Endodermal cell (in vitro differentiated cells): Measurements from ENCODE around the gene CD36. TPM values are rescaled to one million over a fixed set of nuclear protein-coding genes. Genes with fewer than 3 reads are reported as not detected.

Experiments
- DNase-seq: peaks from one replicate; pipeline ENCODE4 v3.0.0-alpha.2; 2017
- H3K27ac ChIP-seq: 2 replicates; pipeline ENCODE4 v1.5.1; 2013; ENCODE audit warnings: mild to moderate bottlenecking, low read depth, low read length, moderate library complexity
- H3K27me3 ChIP-seq: 2 replicates; pipeline ENCODE4 v1.6.1; 2013; ENCODE audit warnings: mild to moderate bottlenecking, low read length, moderate library complexity; ENCODE audit not compliant: insufficient read depth, control insufficient read depth, poor library complexity, severe bottlenecking
- H3K36me3 ChIP-seq: 2 replicates; pipeline ENCODE4 v1.7.0; 2013; ENCODE audit warnings: mild to moderate bottlenecking, low read length, moderate library complexity; ENCODE audit not compliant: control insufficient read depth, insufficient read depth
- H3K4me1 ChIP-seq: one replicate; pipeline ENCODE4 v1.7.0; 2013; ENCODE audit warnings: low read length; ENCODE audit not compliant: control insufficient read depth, insufficient read depth
- H3K4me3 ChIP-seq: 2 replicates; pipeline ENCODE4 v1.5.1; 2013; ENCODE audit warnings: mild to moderate bottlenecking, low read length, moderate library complexity
- H3K9ac ChIP-seq: 2 replicates; pipeline ENCODE4 v1.6.1; 2013; ENCODE audit warnings: mild to moderate bottlenecking, low read length, moderate library complexity; ENCODE audit not compliant: poor library complexity, severe bottlenecking; ENCODE audit errors: extremely low read depth
- H3K9me3 ChIP-seq: 2 replicates; pipeline ENCODE4 v1.6.1; 2013; ENCODE audit warnings: mild to moderate bottlenecking, low read length, moderate library complexity; ENCODE audit not compliant: control insufficient read depth
- H3K27ac Mint-ChIP-seq: 2 replicates; pipeline ENCODE4 v1.8.0; 2020; ENCODE audit warnings: mixed read lengths
- H3K27me3 Mint-ChIP-seq: 2 replicates; pipeline ENCODE4 v1.8.0; 2021; ENCODE audit warnings: mild to moderate bottlenecking, mixed read lengths; ENCODE audit not compliant: insufficient read depth
- H3K36me3 Mint-ChIP-seq: 2 replicates; pipeline ENCODE4 v1.8.0; 2020; ENCODE audit warnings: low read depth, mixed read lengths
- H3K4me1 Mint-ChIP-seq: 2 replicates; pipeline ENCODE4 v1.8.0; 2020; ENCODE audit warnings: mixed read lengths
- H3K4me3 Mint-ChIP-seq: 2 replicates; pipeline ENCODE4 v1.8.0; 2020; ENCODE audit warnings: mild to moderate bottlenecking, moderate library complexity, mixed read lengths
- H3K9me3 Mint-ChIP-seq: 2 replicates; pipeline ENCODE4 v1.8.0; 2020; ENCODE audit warnings: mild to moderate bottlenecking, mixed read lengths
- WGBS, 2 experiments: methylation state at CpG; one replicate each; pipeline versions ENCODE4 v1.1.5 to v1.1.7; 2013; ENCODE audit warnings: missing lambda C conversion rate in 2 of 2, mixed read lengths in 1 of 2; ENCODE audit not compliant: insufficient coverage in 1 of 2, insufficient read length in 1 of 2; 5-methylcytosine and 5-hydroxymethylcytosine counted together
- total RNA-seq, 2 donors: library from RNA; stranded (reverse); fragmentation: NEBNext Ultra II Directional in 1 of 2; extraction: Animal tissue kit (Norgen Biotek cat#: 25700) in 1 of 2; gene quantifications; 2 replicates in 1 of 2; 3 replicates in 1 of 2; pipeline ENCODE4 v1.2.1, GENCODE V29; 2021
- TF ChIP-seq, protein P1 (sequence below): fragments of 200-600 bp; sonication (generic); conservative IDR thresholded peaks from 2 replicates; pipeline ENCODE4 v1.5.0; 2021; ENCODE audit warnings: antibody characterized with exemption, mild to moderate bottlenecking

Gene CD36
- total RNA-seq, 2 donors from 2014 or later = 0.18 to 0.29 TPM

DNA sequence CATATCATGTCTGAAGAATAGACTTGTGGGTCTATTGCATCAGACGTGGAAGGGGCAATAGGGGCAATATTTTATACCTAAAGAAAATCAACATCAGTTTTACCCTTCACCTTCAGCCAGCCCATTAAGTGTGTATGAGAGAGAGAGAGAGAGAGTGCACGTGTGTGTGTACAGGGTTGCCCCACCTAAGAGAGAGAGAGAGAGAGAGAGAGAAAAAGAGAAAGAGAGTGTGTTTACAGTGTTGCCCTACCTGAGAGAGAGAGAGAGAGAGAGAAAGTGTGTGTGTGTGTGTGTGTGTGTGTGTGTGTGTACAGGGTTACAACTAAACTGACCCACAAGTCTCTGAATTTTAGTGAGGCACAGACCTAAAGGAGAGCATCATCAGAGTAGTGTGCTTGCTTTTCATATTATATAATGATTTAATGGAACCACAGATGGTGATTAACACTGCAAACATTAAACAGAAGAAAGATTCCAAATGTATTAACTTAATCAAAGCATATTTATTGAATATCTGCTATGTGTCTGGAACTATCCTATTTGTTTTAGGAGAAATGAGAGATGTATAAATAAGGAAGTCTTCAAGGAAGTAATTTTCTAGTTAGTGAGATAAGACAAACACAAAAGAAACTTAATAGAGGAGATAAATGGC is 66.8 kb downstream of the CD36 start:
- no peak for DNase-seq
- peaks cover 34% of the 10 kb centered on the region for H3K4me1 Mint-ChIP-seq
- H3K27me3 Mint-ChIP-seq = peaks cover 13% of the 10 kb centered on the region
- TF ChIP-seq, protein P1, sequence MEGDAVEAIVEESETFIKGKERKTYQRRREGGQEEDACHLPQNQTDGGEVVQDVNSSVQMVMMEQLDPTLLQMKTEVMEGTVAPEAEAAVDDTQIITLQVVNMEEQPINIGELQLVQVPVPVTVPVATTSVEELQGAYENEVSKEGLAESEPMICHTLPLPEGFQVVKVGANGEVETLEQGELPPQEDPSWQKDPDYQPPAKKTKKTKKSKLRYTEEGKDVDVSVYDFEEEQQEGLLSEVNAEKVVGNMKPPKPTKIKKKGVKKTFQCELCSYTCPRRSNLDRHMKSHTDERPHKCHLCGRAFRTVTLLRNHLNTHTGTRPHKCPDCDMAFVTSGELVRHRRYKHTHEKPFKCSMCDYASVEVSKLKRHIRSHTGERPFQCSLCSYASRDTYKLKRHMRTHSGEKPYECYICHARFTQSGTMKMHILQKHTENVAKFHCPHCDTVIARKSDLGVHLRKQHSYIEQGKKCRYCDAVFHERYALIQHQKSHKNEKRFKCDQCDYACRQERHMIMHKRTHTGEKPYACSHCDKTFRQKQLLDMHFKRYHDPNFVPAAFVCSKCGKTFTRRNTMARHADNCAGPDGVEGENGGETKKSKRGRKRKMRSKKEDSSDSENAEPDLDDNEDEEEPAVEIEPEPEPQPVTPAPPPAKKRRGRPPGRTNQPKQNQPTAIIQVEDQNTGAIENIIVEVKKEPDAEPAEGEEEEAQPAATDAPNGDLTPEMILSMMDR = no peak
- Histone ChIP-seq H3K4me3 (no peak overlapping the region), H3K4me1 (no peaks in the 10 kb centered on the region), H3K36me3 (no peaks in the 10 kb centered on the region), H3K9me3 (no peaks in the 10 kb centered on the region), H3K27me3 (no peaks in the 10 kb centered on the region), H3K9ac (no peak overlapping the region), H3K27ac (no peak overlapping the region)
- no peak overlapping the region for H3K4me3 Mint-ChIP-seq
- H3K36me3 Mint-ChIP-seq = no peaks in the 10 kb centered on the region
- no peak overlapping the region for H3K27ac Mint-ChIP-seq
- no peaks in the 10 kb centered on the region for H3K9me3 Mint-ChIP-seq
- 97% methylated on average over 2 of the region's 2 CpGs; no CpG with 5 or more reads in 1 of the 2 experiments for WGBS, 2 experiments

DNA sequence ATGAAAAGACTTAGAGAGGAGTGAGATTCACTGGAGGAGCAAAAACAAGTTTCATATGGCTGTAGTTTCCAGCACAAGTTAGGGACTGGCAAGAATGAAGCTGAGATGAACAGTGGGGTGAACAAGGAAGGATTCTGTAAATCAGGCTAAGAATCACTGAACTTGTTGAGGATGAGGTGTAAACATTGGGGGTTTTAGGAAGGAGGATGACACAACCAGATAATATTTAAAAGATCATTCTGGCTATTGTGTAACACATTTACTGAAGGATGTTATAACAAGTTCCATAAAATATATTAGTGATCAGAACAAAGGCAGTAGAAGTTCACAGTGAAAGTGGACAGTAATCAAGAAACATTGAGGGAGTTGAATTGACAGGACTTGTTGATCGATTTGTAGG is 68.9 kb downstream of the CD36 start:
- H3K27ac Mint-ChIP-seq = no peak overlapping the region

DNA sequence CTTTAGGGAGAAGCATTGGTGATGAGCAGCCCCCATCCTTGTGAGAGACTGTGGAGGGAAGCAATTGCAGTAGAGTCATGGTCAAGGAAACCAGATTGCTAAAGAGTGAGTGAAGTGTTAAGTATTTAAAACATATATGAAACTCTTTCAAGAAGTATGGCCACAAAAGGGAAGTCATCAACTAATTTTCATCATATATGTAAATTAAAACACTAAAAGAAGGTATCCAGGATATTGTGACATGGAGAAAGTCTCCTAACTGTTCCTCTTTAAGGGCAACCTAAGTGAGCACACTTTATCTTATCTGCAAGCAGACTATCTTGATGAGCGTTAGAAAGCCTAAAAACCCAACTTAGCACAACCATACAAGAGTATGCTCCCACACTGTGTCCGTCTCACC is 69.7 kb downstream of the CD36 start:
- Histone ChIP-seq H3K4me3 (no peak overlapping the region), H3K27me3 (no peaks in the 10 kb centered on the region), H3K36me3 (no peaks in the 10 kb centered on the region), H3K4me1 (no peaks in the 10 kb centered on the region), H3K27ac (no peak overlapping the region), H3K9ac (no peak overlapping the region), H3K9me3 (no peaks in the 10 kb centered on the region)
- no peak for DNase-seq
- peaks cover 3% of the 10 kb centered on the region for H3K27me3 Mint-ChIP-seq
- H3K36me3 Mint-ChIP-seq = peaks cover 4% of the 10 kb centered on the region
- H3K9me3 Mint-ChIP-seq = peaks cover 8% of the 10 kb centered on the region
- TF ChIP-seq, protein P1 = no peak
- H3K4me3 Mint-ChIP-seq = no peak overlapping the region
- no peak overlapping the region for H3K27ac Mint-ChIP-seq
- peaks cover 41% of the 10 kb centered on the region for H3K4me1 Mint-ChIP-seq
- WGBS, 2 experiments = 55% methylated on average over 2 of the region's 2 CpGs; no CpG with 5 or more reads in 1 of the 2 experiments

More for the DNA sequence above, 68.9 kb downstream of the CD36 start:
- Histone ChIP-seq H3K27me3 (no peaks in the 10 kb centered on the region), H3K4me3 (no peak overlapping the region), H3K9ac (no peak overlapping the region), H3K36me3 (no peaks in the 10 kb centered on the region), H3K9me3 (no peaks in the 10 kb centered on the region), H3K4me1 (no peaks in the 10 kb centered on the region), H3K27ac (no peak overlapping the region)
- Mint-ChIP-seq H3K4me1 (peaks cover 37% of the 10 kb centered on the region), H3K9me3 (peaks cover 3% of the 10 kb centered on the region), H3K36me3 (no peaks in the 10 kb centered on the region), H3K27me3 (peaks cover 5% of the 10 kb centered on the region), H3K4me3 (no peak overlapping the region)
- no peak for DNase-seq
- TF ChIP-seq, protein P1 = no peak
- 92 to 93% methylated on average over 1 of the region's 1 CpG for WGBS, 2 experiments
